IMR-90 (cell line): ENCODE measurements around the gene RNF215. TPM values are rescaled to one million over a fixed set of nuclear protein-coding genes. Genes with fewer than 3 reads are reported as not detected.

Experiments used
- ATAC-seq: fragments of 200-7000 bp; cut with Tn5 transposase; 2 replicates; pipeline ENCODE4 v1.9.1; 2020; ENCODE audit warnings: low read depth, mild to moderate bottlenecking, moderate library complexity
- BruUV-seq: library from RNA; stranded (reverse); fragments of 400-500 nt; replicated peaks from 2 replicates; lab custom pipeline; 2021; lab: Mats Ljungman, UMichigan
- CTCF ChIA-PET: fragments of 300-600 bp; formaldehyde crosslinking; extraction: SDS; loops from one replicate; lab custom pipeline; 2021; ENCODE audit warnings: antibody characterized with exemption; lab: Yijun Ruan, JAX
- POLR2A ChIA-PET: fragments of 300-600 bp; sonication (Branson Sonifier 250); formaldehyde crosslinking; loops from one replicate; lab custom pipeline; 2022; ENCODE audit warnings: antibody characterized with exemption; ENCODE audit not compliant: unreplicated experiment; lab: Charles Lee
- DNase-seq: peaks from one replicate; pipeline ENCODE4 v3.0.0; 2013
- H2AFZ ChIP-seq: replicated peaks from 2 replicates; pipeline ENCODE3; 2013; ENCODE audit warnings: low read length, mild to moderate bottlenecking; ENCODE audit not compliant: poor library complexity
- H2AK5ac ChIP-seq: 2 replicates; pipeline ENCODE4 v1.6.1; 2013; ENCODE audit warnings: low read depth, low read length, inconsistent platforms
- H2AK9ac ChIP-seq: replicated peaks from 2 replicates; pipeline ENCODE3; 2013; ENCODE audit warnings: mild to moderate bottlenecking, low read depth, low read length, moderate library complexity; ENCODE audit not compliant: poor library complexity
- H2BK120ac ChIP-seq: 2 replicates; pipeline ENCODE4 v1.6.1; 2013; ENCODE audit warnings: low read depth, low read length, inconsistent platforms
- H2BK15ac ChIP-seq: 3 replicates; pipeline ENCODE4 v1.6.1; 2013; ENCODE audit warnings: low read depth, low read length, inconsistent platforms
- H2BK20ac ChIP-seq: 2 replicates; pipeline ENCODE4 v1.6.1; 2013; ENCODE audit warnings: low read depth, mild to moderate bottlenecking, inconsistent platforms, low read length, moderate library complexity
- H2BK5ac ChIP-seq: 2 replicates; pipeline ENCODE4 v1.6.1; 2013; ENCODE audit warnings: mild to moderate bottlenecking, low read depth, low read length, inconsistent platforms; ENCODE audit not compliant: poor library complexity, severe bottlenecking
- H3K14ac ChIP-seq: replicated peaks from 2 replicates; pipeline ENCODE4 v1.6.1; 2013; ENCODE audit warnings: low read depth, low read length, inconsistent platforms
- H3K18ac ChIP-seq: 2 replicates; pipeline ENCODE4 v1.6.1; 2013; ENCODE audit warnings: low read depth, low read length, control low read depth
- H3K23ac ChIP-seq: 2 replicates; pipeline ENCODE4 v1.6.1; 2013; ENCODE audit warnings: low read depth, low read length, inconsistent platforms
- H3K27ac ChIP-seq: 2 replicates; pipeline ENCODE4 v1.5.1; 2013; ENCODE audit warnings: mild to moderate bottlenecking, control low read depth, low read length; ENCODE audit not compliant: insufficient read depth
- H3K27me3 ChIP-seq: 2 replicates; pipeline ENCODE4 v1.6.1; 2013; ENCODE audit warnings: low read length; ENCODE audit not compliant: control insufficient read depth, insufficient read depth
- H3K36me3 ChIP-seq: 2 replicates; pipeline ENCODE4 v1.6.1; 2013; ENCODE audit warnings: low read length, mixed read lengths; ENCODE audit not compliant: control insufficient read depth, insufficient read depth
- H3K4ac ChIP-seq: 2 replicates; pipeline ENCODE4 v1.6.1; 2013; ENCODE audit warnings: low read depth, low read length, inconsistent platforms
- H3K4me1 ChIP-seq: 2 replicates; pipeline ENCODE4 v1.6.1; 2013; ENCODE audit warnings: low read length, mixed read lengths; ENCODE audit not compliant: control insufficient read depth, insufficient read depth
- H3K4me2 ChIP-seq: 2 replicates; pipeline ENCODE4 v1.6.1; 2013; ENCODE audit warnings: low read depth, mild to moderate bottlenecking, control low read depth, low read length, moderate library complexity
- H3K4me3 ChIP-seq: 2 replicates; pipeline ENCODE4 v1.5.1; 2013; ENCODE audit warnings: low read depth, mild to moderate bottlenecking, control low read depth, low read length, moderate library complexity; ENCODE audit not compliant: insufficient read depth
- H3K56ac ChIP-seq: 2 replicates; pipeline ENCODE4 v1.6.1; 2013; ENCODE audit warnings: low read length, inconsistent platforms; ENCODE audit not compliant: insufficient read depth; ENCODE audit errors: extremely low read depth
- H3K79me1 ChIP-seq, 2 experiments: 2 replicates each; pipeline ENCODE4 v1.6.1; 2013; ENCODE audit warnings: low read length in 2 of 2, inconsistent platforms in 1 of 2, low read depth in 1 of 2
- H3K9ac ChIP-seq: 2 replicates; pipeline ENCODE4 v1.6.1; 2013; ENCODE audit warnings: low read depth, low read length, control low read depth
- H3K9me1 ChIP-seq: 2 replicates; pipeline ENCODE4 v1.6.1; 2013; ENCODE audit warnings: low read length, inconsistent platforms; ENCODE audit not compliant: insufficient read depth
- H3K9me3 ChIP-seq: 2 replicates; pipeline ENCODE4 v1.6.1; 2013; ENCODE audit warnings: low read length; ENCODE audit not compliant: control insufficient read depth, insufficient read depth
- H4K20me1 ChIP-seq: 2 replicates; pipeline ENCODE4 v1.6.1; 2013; ENCODE audit warnings: low read length, inconsistent platforms; ENCODE audit not compliant: insufficient read depth
- H4K5ac ChIP-seq: 2 replicates; pipeline ENCODE4 v1.6.1; 2013; ENCODE audit warnings: mild to moderate bottlenecking, low read depth, low read length, control low read depth
- H4K8ac ChIP-seq, 2 experiments: 2 replicates each; pipeline ENCODE4 v1.6.1; 2013; ENCODE audit warnings: low read depth in 2 of 2, low read length in 2 of 2, control low read depth in 1 of 2, inconsistent platforms in 1 of 2
- H4K91ac ChIP-seq: 2 replicates; pipeline ENCODE4 v1.6.1; 2013; ENCODE audit warnings: low read depth, low read length, inconsistent platforms; ENCODE audit not compliant: insufficient read depth
- FOS ChIP-seq: fragments of 150-350 bp; IDR thresholded peaks from 2 replicates; pipeline ENCODE4 v1.6.1; 2016; ENCODE audit warnings: low read depth, low read length
- USF2 ChIP-seq: fragments of 150-350 bp; IDR thresholded peaks from 2 replicates; pipeline ENCODE4 v1.6.1; 2017; ENCODE audit warnings: mild to moderate bottlenecking, antibody characterized with exemption, low read length, low read depth
- WGBS, 2 experiments: methylation state at CpG; one replicate each; pipeline versions ENCODE4 v1.1.5 to v1.1.7; 2013; ENCODE audit warnings: missing lambda C conversion rate in 2 of 2; ENCODE audit not compliant: insufficient read length in 1 of 2; ENCODE audit errors: extremely low coverage in 2 of 2; 5-methylcytosine and 5-hydroxymethylcytosine counted together
- dilution Hi-C: fragments of 300-500 bp; cut with HindIII; formaldehyde crosslinking; loops from one replicate; pipeline ENCODE4 v1.14.3; 2018; ENCODE audit warnings: low sequenced_read_pairs; ENCODE audit not compliant: unreplicated experiment
- in situ Hi-C: fragments of 300-500 bp; cut with MboI; formaldehyde crosslinking; loops from 3 replicates; pipeline ENCODE4 v1.14.3; 2019; ENCODE audit warnings: low sequenced_read_pairs, inconsistent platforms, mixed read lengths
- intact Hi-C: fragments of 100-400 bp; cut with micrococcal nuclease; formaldehyde crosslinking; loops from 2 replicates; pipeline ENCODE4 v1.10.0; 2022
- polyA plus RNA-seq, 3 experiments: library from polyadenylated mRNA; depleted of rRNA; stranded (reverse); fragments of >200 nt; gene quantifications; 2 replicates each; pipeline ENCODE4 v1.2.3, GENCODE V29; 2012; ENCODE audit warnings: low replicate concordance in 1 of 3
- total RNA-seq: library from RNA; depleted of rRNA; stranded (reverse); fragments of >200 nt; gene quantifications from 2 replicates; pipeline ENCODE4 v1.2.3, GENCODE V29; 2012

Gene RNF215
- total and polyA plus RNA-seq, 2 of the 4 experiments (the other 2 are of a cell fraction), result 15.8 to 21.9 TPM

GRCh38 chr22:30380011-30380410, 7.2 kb downstream of the RNF215 start:
- H3K18ac ChIP-seq, result no peak overlapping the region
- H3K79me1 ChIP-seq, result no peaks in the 10 kb centered on the region; a peak in 1 of 4 replicates
- no TSS peak for BruUV-seq
- no peak overlapping the region for H3K4ac ChIP-seq
- H2AK5ac ChIP-seq, result no peak overlapping the region
- H4K5ac ChIP-seq, result no peak overlapping the region
- no peak overlapping the region for H2BK20ac ChIP-seq
- no peak overlapping the region for H4K8ac ChIP-seq
- no peaks in the 10 kb centered on the region for H3K27me3 ChIP-seq
- H4K91ac ChIP-seq, result no peak overlapping the region
- ATAC-seq (no peak), DNase-seq (no peak)
- no peak overlapping the region for H2AK9ac ChIP-seq
- 0 out of 2 replicates have a peak, but pooled peaks cover 4% of the 10 kb centered on the region for H4K20me1 ChIP-seq
- no peaks in the 10 kb centered on the region for H3K9me3 ChIP-seq
- no peak overlapping the region for H2BK120ac ChIP-seq
- in situ Hi-C loops, result no loop called here
- H2AFZ ChIP-seq, result no peak overlapping the region
- H3K14ac ChIP-seq, result no peak overlapping the region
- no peaks in the 10 kb centered on the region for H3K4me1 ChIP-seq
- 97% methylated on average over 5 of the region's 20 CpGs; no CpG with 5 or more reads in 1 of the 2 experiments for WGBS, 2 experiments
- ChIA-PET POLR2A (no interaction called here), CTCF (interaction anchor here (1.5 kb wide), 1 partner anchor 92 kb away, joined by 3 read pairs; no protein-coding TSS in a partner anchor)
- peaks cover 63% of the 10 kb centered on the region for H3K36me3 ChIP-seq
- dilution Hi-C loops, result no loop called here
- no peak overlapping the region for H3K4me3 ChIP-seq
- no peak overlapping the region for H2BK5ac ChIP-seq
- H3K4me2 ChIP-seq, result no peak overlapping the region
- H2BK15ac ChIP-seq, result no peak overlapping the region
- H3K9me1 ChIP-seq, result no peaks in the 10 kb centered on the region
- no peak for TF ChIP-seq FOS
- TF ChIP-seq USF2, result no peak
- H3K23ac ChIP-seq, result no peak overlapping the region
- no peak overlapping the region for H3K56ac ChIP-seq
- no peak overlapping the region for H3K9ac ChIP-seq
- intact Hi-C loops, result no loop called here
- no peak overlapping the region for H3K27ac ChIP-seq
